Gastrocnemius medialis (tissue), 4 donors: ENCODE results near the gene TK1.

Source experiments
- POLR2A ChIP-seq, 2 donors: fragments of 450-650 bp; IDR thresholded peaks; one replicate each; pipeline ENCODE4 v1.6.1; 2017; ENCODE audit warnings: antibody characterized with exemption in 2 of 2, mild to moderate bottlenecking in 2 of 2, moderate library complexity in 2 of 2
- TF ChIP-seq, protein P1 (sequence below), 5 experiments: fragments of 450-650 bp in 3 of 5; fragments of 200-600 bp in 2 of 5; sonication (generic) in 2 of 5; IDR thresholded peaks in 4 of 5; conservative IDR thresholded peaks in 1 of 5; 1 replicate in 4 of 5; 2 replicates in 1 of 5; pipeline ENCODE4 v1.5.1; 2016 to 2019; ENCODE audit warnings: antibody characterized with exemption in 5 of 5, mild to moderate bottlenecking in 3 of 5, moderate library complexity in 3 of 5

GRCh38 chr17:78223765-78224164, 36.9 kb upstream of the TK1 start:
- TF ChIP-seq, protein P1, sequence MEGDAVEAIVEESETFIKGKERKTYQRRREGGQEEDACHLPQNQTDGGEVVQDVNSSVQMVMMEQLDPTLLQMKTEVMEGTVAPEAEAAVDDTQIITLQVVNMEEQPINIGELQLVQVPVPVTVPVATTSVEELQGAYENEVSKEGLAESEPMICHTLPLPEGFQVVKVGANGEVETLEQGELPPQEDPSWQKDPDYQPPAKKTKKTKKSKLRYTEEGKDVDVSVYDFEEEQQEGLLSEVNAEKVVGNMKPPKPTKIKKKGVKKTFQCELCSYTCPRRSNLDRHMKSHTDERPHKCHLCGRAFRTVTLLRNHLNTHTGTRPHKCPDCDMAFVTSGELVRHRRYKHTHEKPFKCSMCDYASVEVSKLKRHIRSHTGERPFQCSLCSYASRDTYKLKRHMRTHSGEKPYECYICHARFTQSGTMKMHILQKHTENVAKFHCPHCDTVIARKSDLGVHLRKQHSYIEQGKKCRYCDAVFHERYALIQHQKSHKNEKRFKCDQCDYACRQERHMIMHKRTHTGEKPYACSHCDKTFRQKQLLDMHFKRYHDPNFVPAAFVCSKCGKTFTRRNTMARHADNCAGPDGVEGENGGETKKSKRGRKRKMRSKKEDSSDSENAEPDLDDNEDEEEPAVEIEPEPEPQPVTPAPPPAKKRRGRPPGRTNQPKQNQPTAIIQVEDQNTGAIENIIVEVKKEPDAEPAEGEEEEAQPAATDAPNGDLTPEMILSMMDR (IDR thresholded peaks at IDR 0.05 in 4 of 5, conservative IDR thresholded peaks at IDR 0.05 in 1 of 5), result no peak
- TF ChIP-seq POLR2A (IDR thresholded peaks at IDR 0.05), result no peak
